GM23338 (cell line): ENCODE measurements around the gene RNASE7. TPM values are rescaled to one million over a fixed set of nuclear protein-coding genes. Genes with fewer than 3 reads are reported as not detected.

ENCODE experiments used
- ATAC-seq: fragments of 200-7000 bp; cut with Tn5 transposase; 3 replicates; pipeline ENCODE4 v1.9.1; 2020
- DNase-seq: peaks from one replicate; pipeline ENCODE4 v3.0.0-alpha.2; 2015; ENCODE audit warnings: low spot score
- H2AFZ ChIP-seq: fragments of 200-600 bp; sonication (generic); 2 replicates; pipeline ENCODE4 v1.8.0; 2016; ENCODE audit warnings: antibody characterized with exemption, mild to moderate bottlenecking, moderate library complexity
- H3F3A ChIP-seq: fragments of 200-600 bp; sonication (generic); replicated peaks from 2 replicates; pipeline ENCODE4 v1.8.0; 2017; ENCODE audit warnings: antibody characterized with exemption, mixed run types, low read depth
- H3K27ac ChIP-seq: fragments of 200-600 bp; sonication (generic); 2 replicates; pipeline ENCODE4 v1.6.1; 2016; ENCODE audit warnings: low read depth
- H3K27me3 ChIP-seq: fragments of 200-600 bp; sonication (generic); 2 replicates; pipeline ENCODE4 v1.8.0; 2016; ENCODE audit warnings: mild to moderate bottlenecking, mixed run types, moderate library complexity; ENCODE audit not compliant: insufficient read depth
- H3K36me3 ChIP-seq: fragments of 200-600 bp; sonication (generic); 2 replicates; pipeline ENCODE4 v1.8.0; 2016; ENCODE audit warnings: mild to moderate bottlenecking; ENCODE audit not compliant: insufficient read depth
- H3K4me1 ChIP-seq: fragments of 200-600 bp; sonication (generic); 2 replicates; pipeline ENCODE4 v1.8.0; 2016; ENCODE audit warnings: mild to moderate bottlenecking, moderate library complexity; ENCODE audit not compliant: insufficient read depth
- H3K4me2 ChIP-seq: fragments of 200-600 bp; sonication (generic); 2 replicates; pipeline ENCODE4 v1.7.1; 2017; ENCODE audit warnings: mixed run types
- H3K4me3 ChIP-seq: fragments of 200-600 bp; sonication (generic); 2 replicates; pipeline ENCODE4 v1.6.1; 2016; ENCODE audit warnings: mixed run types
- H3K79me2 ChIP-seq: fragments of 200-600 bp; sonication (generic); replicated peaks from 2 replicates; pipeline ENCODE4 v1.8.0; 2017; ENCODE audit warnings: mild to moderate bottlenecking; ENCODE audit not compliant: insufficient read depth
- H3K9me2 ChIP-seq: fragments of 200-600 bp; sonication (generic); 2 replicates; pipeline ENCODE4 v1.8.0; 2017; ENCODE audit not compliant: insufficient read depth
- H4K20me1 ChIP-seq: fragments of 200-600 bp; sonication (generic); replicated peaks from 2 replicates; pipeline ENCODE4 v1.8.0; 2017; ENCODE audit warnings: mild to moderate bottlenecking; ENCODE audit not compliant: insufficient read depth
- H3K27ac Mint-ChIP-seq: 2 replicates; pipeline ENCODE4 v1.8.0; 2020; ENCODE audit warnings: inconsistent platforms, mild to moderate bottlenecking, moderate library complexity, mixed read lengths
- H3K27me3 Mint-ChIP-seq: 3 replicates; pipeline ENCODE4 v1.8.0; 2022; ENCODE audit warnings: low read depth, mild to moderate bottlenecking, moderate library complexity, mixed read lengths, inconsistent platforms; ENCODE audit not compliant: insufficient read depth, poor library complexity
- H3K36me3 Mint-ChIP-seq: 3 replicates; pipeline ENCODE4 v1.8.0; 2021; ENCODE audit warnings: low read depth, mild to moderate bottlenecking, inconsistent platforms, moderate library complexity, mixed read lengths
- H3K4me1 Mint-ChIP-seq: 3 replicates; pipeline ENCODE4 v1.8.0; 2020; ENCODE audit warnings: mild to moderate bottlenecking, inconsistent platforms, mixed read lengths
- H3K4me3 Mint-ChIP-seq: 3 replicates; pipeline ENCODE4 v1.8.0; 2021; ENCODE audit warnings: moderate library complexity, mild to moderate bottlenecking, inconsistent platforms, mixed read lengths
- H3K9me3 Mint-ChIP-seq: 3 replicates; pipeline ENCODE4 v1.8.0; 2020; ENCODE audit warnings: moderate library complexity, mild to moderate bottlenecking, inconsistent platforms, mixed read lengths
- JUNB ChIP-seq: IDR thresholded peaks from one replicate; pipeline ENCODE4 v1.6.1; 2016; ENCODE audit warnings: antibody characterized with exemption; ENCODE audit not compliant: unreplicated experiment
- NANOG ChIP-seq: IDR thresholded peaks from 2 replicates; pipeline ENCODE4 v1.6.1; 2016; ENCODE audit warnings: antibody characterized with exemption, borderline replicate concordance
- ZNF114 ChIP-seq: fragments of 250-450 bp; sonication (Bioruptor Pico); IDR thresholded peaks from 2 replicates; pipeline ENCODE4 v1.5.0; 2020; ENCODE audit warnings: mild to moderate bottlenecking, moderate library complexity
- ZNF331 ChIP-seq: fragments of 250-450 bp; sonication (Bioruptor Pico); IDR thresholded peaks from 2 replicates; pipeline ENCODE4 v1.5.0; 2020; ENCODE audit warnings: low read depth, mild to moderate bottlenecking, moderate library complexity
- polyA plus RNA-seq: library from polyadenylated mRNA; unstranded; fragments of >200 nt; fragmentation: Nextera tagmentation; extraction: Ambion mirVana; gene quantifications from 2 replicates; pipeline ENCODE4 v1.2.1, GENCODE V29; 2016
- total RNA-seq: library from RNA; depleted of rRNA; stranded (reverse); fragments of >200 nt; shearing (Covaris generic); gene quantifications from 2 replicates; pipeline ENCODE4 v1.2.3, GENCODE V29; 2014
- TF ChIP-seq, protein P1 (sequence below): IDR thresholded peaks from 2 replicates; pipeline ENCODE4 v1.6.1; 2016; ENCODE audit warnings: antibody characterized with exemption
- TF ChIP-seq, protein P2 (sequence below): IDR thresholded peaks from one replicate; pipeline ENCODE4 v1.6.1; 2018; ENCODE audit warnings: antibody characterized with exemption; ENCODE audit not compliant: unreplicated experiment
- TF ChIP-seq, protein P3 (sequence below): fragments of 250-450 bp; sonication (Bioruptor Pico); IDR thresholded peaks from 2 replicates; pipeline ENCODE4 v1.5.0; 2020; ENCODE audit warnings: mild to moderate bottlenecking, moderate library complexity

RNASE7 gene
- total and polyA plus RNA-seq, 2 experiments from 2014 or later, result not detected

DNA sequence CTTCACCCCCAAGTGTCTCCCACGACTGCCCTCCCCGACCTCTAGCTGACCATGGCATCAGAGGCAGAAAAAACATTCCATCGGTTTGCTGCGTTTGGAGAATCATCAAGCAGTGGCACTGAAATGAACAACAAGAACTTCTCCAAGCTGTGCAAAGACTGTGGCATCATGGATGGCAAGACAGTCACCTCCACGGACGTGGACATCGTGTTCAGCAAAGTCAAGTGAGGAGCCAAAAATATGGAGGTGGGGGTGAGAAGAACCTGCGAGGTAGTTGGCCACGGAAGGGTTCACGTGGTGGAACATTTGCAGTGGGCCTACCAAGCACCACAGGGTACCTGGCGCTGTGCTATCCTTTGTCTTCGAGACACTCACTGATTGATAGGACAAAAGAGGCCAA, 11.6 kb upstream of the RNASE7 start:
- Histone ChIP-seq H2AFZ (no peak overlapping the region), H3F3A (peaks cover 4% of the 10 kb centered on the region; the same call in 1 of the 2 replicates), H3K27ac (no peak overlapping the region), H3K36me3 (no peaks in the 10 kb centered on the region), H3K4me3 (no peak overlapping the region), H4K20me1 (no peaks in the 10 kb centered on the region), H3K9me2 (peaks cover 6% of the 10 kb centered on the region; the same call in 1 of the 2 replicates), H3K4me2 (no peak overlapping the region), H3K79me2 (no peaks in the 10 kb centered on the region), H3K4me1 (peaks cover 16% of the 10 kb centered on the region), H3K27me3 (peaks cover 6% of the 10 kb centered on the region; the same call in 1 of the 2 replicates)
- H3K4me3 Mint-ChIP-seq, result no peak overlapping the region
- ATAC-seq (no peak), DNase-seq (no peak)
- no peaks in the 10 kb centered on the region for H3K36me3 Mint-ChIP-seq
- H3K9me3 Mint-ChIP-seq, result no peaks in the 10 kb centered on the region
- TF ChIP-seq ZNF114 (CRISPR knock-in tag) (no peak), JUNB (no peak), ZNF331 (CRISPR knock-in tag) (no peak)
- TF ChIP-seq, protein P1, sequence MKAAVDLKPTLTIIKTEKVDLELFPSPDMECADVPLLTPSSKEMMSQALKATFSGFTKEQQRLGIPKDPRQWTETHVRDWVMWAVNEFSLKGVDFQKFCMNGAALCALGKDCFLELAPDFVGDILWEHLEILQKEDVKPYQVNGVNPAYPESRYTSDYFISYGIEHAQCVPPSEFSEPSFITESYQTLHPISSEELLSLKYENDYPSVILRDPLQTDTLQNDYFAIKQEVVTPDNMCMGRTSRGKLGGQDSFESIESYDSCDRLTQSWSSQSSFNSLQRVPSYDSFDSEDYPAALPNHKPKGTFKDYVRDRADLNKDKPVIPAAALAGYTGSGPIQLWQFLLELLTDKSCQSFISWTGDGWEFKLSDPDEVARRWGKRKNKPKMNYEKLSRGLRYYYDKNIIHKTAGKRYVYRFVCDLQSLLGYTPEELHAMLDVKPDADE, result no peak
- no peak overlapping the region for H3K27ac Mint-ChIP-seq
- H3K27me3 Mint-ChIP-seq, result peaks cover 16% of the 10 kb centered on the region
- peaks cover 17% of the 10 kb centered on the region for H3K4me1 Mint-ChIP-seq

DNA sequence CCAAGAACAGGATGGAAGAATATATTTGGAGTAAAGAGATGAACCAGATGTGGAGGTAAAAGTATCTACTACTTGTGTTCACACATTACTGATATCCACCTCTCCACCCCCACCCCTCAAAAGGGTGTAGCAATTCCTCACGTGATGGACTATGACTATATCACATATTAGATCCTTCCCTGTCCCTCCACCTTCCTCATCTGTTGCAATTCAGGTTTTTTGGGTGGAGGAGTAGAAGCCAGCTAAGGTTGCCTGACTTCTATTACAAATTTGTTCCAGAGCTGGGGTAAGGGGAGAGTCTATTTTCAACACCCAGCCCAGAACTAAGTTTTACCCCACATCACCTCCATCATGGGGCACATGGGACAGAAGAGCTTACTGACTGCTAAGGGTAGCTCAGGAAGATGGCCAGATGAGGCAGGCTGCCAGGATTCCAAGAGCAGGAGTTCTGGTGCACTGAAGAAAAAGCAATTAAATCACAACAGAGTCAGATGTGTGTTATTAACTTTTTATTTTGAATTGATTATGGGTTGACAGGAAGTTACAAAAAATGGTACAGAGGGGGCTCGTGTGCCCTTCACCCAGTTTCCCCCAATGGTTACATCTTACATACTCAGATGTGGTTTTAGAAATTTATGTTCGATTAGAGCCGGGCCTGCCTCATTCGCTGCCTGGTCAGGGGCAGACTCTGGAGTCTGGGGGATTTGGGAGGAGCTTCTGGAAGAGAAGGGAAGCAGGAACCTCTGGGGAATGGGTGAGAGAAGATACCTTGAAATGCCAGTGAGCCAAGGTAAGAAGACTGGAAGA, 9.6 kb upstream of the RNASE7 start:
- H3K27ac ChIP-seq, result no peak overlapping the region
- no peaks in the 10 kb centered on the region for H3K4me1 ChIP-seq
- H2AFZ ChIP-seq, result no peak overlapping the region
- no peaks in the 10 kb centered on the region for H3K79me2 ChIP-seq
- H3K4me3 ChIP-seq, result no peak overlapping the region
- H4K20me1 ChIP-seq, result no peaks in the 10 kb centered on the region
- no peaks in the 10 kb centered on the region for H3K36me3 Mint-ChIP-seq
- H3K9me2 ChIP-seq, result peaks cover 6% of the 10 kb centered on the region; the same call in 1 of the 2 replicates
- ATAC-seq (no peak), DNase-seq (no peak)
- H3K27me3 Mint-ChIP-seq, result peaks cover 11% of the 10 kb centered on the region
- H3K4me2 ChIP-seq, result no peak overlapping the region
- no peak overlapping the region; the same call in 2 of the 3 replicates for H3K4me3 Mint-ChIP-seq
- no peaks in the 10 kb centered on the region for H3K36me3 ChIP-seq
- no peaks in the 10 kb centered on the region for H3F3A ChIP-seq
- no peak overlapping the region for H3K27ac Mint-ChIP-seq
- no peaks in the 10 kb centered on the region for H3K9me3 Mint-ChIP-seq
- no peaks in the 10 kb centered on the region for H3K27me3 ChIP-seq
- peaks cover under 1% of the 10 kb centered on the region; the same call in 2 of the 3 replicates for H3K4me1 Mint-ChIP-seq
- TF ChIP-seq, protein P2, sequence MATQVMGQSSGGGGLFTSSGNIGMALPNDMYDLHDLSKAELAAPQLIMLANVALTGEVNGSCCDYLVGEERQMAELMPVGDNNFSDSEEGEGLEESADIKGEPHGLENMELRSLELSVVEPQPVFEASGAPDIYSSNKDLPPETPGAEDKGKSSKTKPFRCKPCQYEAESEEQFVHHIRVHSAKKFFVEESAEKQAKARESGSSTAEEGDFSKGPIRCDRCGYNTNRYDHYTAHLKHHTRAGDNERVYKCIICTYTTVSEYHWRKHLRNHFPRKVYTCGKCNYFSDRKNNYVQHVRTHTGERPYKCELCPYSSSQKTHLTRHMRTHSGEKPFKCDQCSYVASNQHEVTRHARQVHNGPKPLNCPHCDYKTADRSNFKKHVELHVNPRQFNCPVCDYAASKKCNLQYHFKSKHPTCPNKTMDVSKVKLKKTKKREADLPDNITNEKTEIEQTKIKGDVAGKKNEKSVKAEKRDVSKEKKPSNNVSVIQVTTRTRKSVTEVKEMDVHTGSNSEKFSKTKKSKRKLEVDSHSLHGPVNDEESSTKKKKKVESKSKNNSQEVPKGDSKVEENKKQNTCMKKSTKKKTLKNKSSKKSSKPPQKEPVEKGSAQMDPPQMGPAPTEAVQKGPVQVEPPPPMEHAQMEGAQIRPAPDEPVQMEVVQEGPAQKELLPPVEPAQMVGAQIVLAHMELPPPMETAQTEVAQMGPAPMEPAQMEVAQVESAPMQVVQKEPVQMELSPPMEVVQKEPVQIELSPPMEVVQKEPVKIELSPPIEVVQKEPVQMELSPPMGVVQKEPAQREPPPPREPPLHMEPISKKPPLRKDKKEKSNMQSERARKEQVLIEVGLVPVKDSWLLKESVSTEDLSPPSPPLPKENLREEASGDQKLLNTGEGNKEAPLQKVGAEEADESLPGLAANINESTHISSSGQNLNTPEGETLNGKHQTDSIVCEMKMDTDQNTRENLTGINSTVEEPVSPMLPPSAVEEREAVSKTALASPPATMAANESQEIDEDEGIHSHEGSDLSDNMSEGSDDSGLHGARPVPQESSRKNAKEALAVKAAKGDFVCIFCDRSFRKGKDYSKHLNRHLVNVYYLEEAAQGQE, result no peak
- TF ChIP-seq ZNF331 (CRISPR knock-in tag) (no peak), NANOG (no peak), ZNF114 (CRISPR knock-in tag) (no peak)
- TF ChIP-seq, protein P3, sequence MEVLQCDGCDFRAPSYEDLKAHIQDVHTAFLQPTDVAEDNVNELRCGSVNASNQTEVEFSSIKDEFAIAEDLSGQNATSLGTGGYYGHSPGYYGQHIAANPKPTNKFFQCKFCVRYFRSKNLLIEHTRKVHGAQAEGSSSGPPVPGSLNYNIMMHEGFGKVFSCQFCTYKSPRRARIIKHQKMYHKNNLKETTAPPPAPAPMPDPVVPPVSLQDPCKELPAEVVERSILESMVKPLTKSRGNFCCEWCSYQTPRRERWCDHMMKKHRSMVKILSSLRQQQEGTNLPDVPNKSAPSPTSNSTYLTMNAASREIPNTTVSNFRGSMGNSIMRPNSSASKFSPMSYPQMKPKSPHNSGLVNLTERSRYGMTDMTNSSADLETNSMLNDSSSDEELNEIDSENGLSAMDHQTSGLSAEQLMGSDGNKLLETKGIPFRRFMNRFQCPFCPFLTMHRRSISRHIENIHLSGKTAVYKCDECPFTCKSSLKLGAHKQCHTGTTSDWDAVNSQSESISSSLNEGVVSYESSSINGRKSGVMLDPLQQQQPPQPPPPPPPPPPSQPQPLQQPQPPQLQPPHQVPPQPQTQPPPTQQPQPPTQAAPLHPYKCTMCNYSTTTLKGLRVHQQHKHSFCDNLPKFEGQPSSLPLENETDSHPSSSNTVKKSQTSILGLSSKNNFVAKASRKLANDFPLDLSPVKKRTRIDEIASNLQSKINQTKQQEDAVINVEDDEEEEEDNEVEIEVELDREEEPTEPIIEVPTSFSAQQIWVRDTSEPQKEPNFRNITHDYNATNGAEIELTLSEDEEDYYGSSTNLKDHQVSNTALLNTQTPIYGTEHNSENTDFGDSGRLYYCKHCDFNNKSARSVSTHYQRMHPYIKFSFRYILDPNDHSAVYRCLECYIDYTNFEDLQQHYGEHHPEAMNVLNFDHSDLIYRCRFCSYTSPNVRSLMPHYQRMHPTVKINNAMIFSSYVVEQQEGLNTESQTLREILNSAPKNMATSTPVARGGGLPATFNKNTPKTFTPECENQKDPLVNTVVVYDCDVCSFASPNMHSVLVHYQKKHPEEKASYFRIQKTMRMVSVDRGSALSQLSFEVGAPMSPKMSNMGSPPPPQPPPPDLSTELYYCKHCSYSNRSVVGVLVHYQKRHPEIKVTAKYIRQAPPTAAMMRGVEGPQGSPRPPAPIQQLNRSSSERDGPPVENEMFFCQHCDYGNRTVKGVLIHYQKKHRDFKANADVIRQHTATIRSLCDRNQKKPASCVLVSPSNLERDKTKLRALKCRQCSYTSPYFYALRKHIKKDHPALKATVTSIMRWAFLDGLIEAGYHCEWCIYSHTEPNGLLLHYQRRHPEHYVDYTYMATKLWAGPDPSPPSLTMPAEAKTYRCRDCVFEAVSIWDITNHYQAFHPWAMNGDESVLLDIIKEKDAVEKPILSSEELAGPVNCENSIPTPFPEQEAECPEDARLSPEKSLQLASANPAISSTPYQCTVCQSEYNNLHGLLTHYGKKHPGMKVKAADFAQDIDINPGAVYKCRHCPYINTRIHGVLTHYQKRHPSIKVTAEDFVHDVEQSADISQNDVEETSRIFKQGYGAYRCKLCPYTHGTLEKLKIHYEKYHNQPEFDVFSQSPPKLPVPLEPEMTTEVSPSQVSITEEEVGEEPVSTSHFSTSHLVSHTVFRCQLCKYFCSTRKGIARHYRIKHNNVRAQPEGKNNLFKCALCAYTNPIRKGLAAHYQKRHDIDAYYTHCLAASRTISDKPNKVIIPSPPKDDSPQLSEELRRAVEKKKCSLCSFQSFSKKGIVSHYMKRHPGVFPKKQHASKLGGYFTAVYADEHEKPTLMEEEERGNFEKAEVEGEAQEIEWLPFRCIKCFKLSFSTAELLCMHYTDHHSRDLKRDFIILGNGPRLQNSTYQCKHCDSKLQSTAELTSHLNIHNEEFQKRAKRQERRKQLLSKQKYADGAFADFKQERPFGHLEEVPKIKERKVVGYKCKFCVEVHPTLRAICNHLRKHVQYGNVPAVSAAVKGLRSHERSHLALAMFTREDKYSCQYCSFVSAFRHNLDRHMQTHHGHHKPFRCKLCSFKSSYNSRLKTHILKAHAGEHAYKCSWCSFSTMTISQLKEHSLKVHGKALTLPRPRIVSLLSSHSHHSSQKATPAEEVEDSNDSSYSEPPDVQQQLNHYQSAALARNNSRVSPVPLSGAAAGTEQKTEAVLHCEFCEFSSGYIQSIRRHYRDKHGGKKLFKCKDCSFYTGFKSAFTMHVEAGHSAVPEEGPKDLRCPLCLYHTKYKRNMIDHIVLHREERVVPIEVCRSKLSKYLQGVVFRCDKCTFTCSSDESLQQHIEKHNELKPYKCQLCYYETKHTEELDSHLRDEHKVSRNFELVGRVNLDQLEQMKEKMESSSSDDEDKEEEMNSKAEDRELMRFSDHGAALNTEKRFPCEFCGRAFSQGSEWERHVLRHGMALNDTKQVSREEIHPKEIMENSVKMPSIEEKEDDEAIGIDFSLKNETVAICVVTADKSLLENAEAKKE (CRISPR knock-in tag), result no peak
